Thyroid gland (tissue), 4 donors: ENCODE results near the gene MMRN1.

Experiments used
- POLR2A ChIP-seq, 2 donors: fragments of 450-650 bp; IDR thresholded peaks; one replicate each; pipeline ENCODE4 v1.6.1; 2017; ENCODE audit warnings: antibody characterized with exemption in 2 of 2, mild to moderate bottlenecking in 2 of 2, moderate library complexity in 1 of 2
- TF ChIP-seq, protein P1 (sequence below), 6 experiments: fragments of 200-600 bp in 3 of 6; fragments of 450-650 bp in 3 of 6; sonication (generic) in 3 of 6; IDR thresholded peaks; one replicate each; pipeline ENCODE4 v1.5.1; 2016 to 2019; ENCODE audit warnings: antibody characterized with exemption in 6 of 6, mild to moderate bottlenecking in 2 of 6, inconsistent platforms in 1 of 6, moderate library complexity in 1 of 6

DNA sequence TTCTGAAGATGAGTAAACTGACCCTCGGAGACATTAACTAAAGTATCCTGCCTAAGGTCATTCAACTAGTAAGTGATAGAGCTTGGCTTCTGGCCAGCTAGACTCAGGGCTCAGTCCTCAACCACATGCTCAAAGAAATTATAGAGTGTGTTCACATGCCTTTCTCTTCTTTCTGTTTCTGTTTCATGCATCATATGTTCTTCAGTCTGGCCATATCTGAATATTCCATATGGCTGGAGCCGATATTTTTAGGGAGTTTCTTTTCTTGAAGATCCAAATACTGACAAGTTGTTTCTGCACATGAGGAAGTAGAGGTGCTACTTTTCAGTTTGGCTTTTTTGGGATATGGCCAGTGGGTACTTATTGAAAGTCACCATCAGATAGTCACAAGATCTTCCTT lies 44.9 kb downstream of the MMRN1 start:
- TF ChIP-seq, protein P1, sequence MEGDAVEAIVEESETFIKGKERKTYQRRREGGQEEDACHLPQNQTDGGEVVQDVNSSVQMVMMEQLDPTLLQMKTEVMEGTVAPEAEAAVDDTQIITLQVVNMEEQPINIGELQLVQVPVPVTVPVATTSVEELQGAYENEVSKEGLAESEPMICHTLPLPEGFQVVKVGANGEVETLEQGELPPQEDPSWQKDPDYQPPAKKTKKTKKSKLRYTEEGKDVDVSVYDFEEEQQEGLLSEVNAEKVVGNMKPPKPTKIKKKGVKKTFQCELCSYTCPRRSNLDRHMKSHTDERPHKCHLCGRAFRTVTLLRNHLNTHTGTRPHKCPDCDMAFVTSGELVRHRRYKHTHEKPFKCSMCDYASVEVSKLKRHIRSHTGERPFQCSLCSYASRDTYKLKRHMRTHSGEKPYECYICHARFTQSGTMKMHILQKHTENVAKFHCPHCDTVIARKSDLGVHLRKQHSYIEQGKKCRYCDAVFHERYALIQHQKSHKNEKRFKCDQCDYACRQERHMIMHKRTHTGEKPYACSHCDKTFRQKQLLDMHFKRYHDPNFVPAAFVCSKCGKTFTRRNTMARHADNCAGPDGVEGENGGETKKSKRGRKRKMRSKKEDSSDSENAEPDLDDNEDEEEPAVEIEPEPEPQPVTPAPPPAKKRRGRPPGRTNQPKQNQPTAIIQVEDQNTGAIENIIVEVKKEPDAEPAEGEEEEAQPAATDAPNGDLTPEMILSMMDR (IDR thresholded peaks at IDR 0.05), result no peak
- TF ChIP-seq POLR2A (IDR thresholded peaks at IDR 0.05), result no peak
